WTC11 (cell line): ENCODE measurements around the gene LPCAT3.

Experiments used
- ATF3 ChIP-seq: sonication (generic); formaldehyde crosslinking; conservative IDR thresholded peaks from 2 replicates; pipeline ENCODE4 v1.8.1; 2022; ENCODE audit warnings: mild to moderate bottlenecking, missing genetic modification reagents
- CREM ChIP-seq: sonication (generic); formaldehyde crosslinking; IDR thresholded peaks from 2 replicates; pipeline ENCODE4 v1.8.1; 2022; ENCODE audit warnings: mild to moderate bottlenecking, missing genetic modification reagents, moderate library complexity
- E2F4 ChIP-seq: sonication (generic); formaldehyde crosslinking; IDR thresholded peaks from 2 replicates; pipeline ENCODE4 v1.8.1; 2022; ENCODE audit warnings: low read depth, mild to moderate bottlenecking, moderate library complexity, missing genetic modification reagents, borderline replicate concordance
- NFE2L1 ChIP-seq: sonication (generic); formaldehyde crosslinking; IDR thresholded peaks from 2 replicates; pipeline ENCODE4 v1.8.1; 2023; ENCODE audit warnings: missing genetic modification reagents
- RELA ChIP-seq: sonication (generic); formaldehyde crosslinking; IDR thresholded peaks from 2 replicates; pipeline ENCODE4 v1.8.1; 2022; ENCODE audit warnings: missing genetic modification reagents, mild to moderate bottlenecking, borderline replicate concordance
- SP1 ChIP-seq: sonication (generic); formaldehyde crosslinking; conservative IDR thresholded peaks from 2 replicates; pipeline ENCODE4 v1.8.1; 2022; ENCODE audit warnings: missing genetic modification reagents
- TEAD4 ChIP-seq: sonication (generic); formaldehyde crosslinking; IDR thresholded peaks from 2 replicates; pipeline ENCODE4 v1.8.0; 2022; ENCODE audit warnings: mild to moderate bottlenecking, missing genetic modification reagents
- USF1 ChIP-seq: sonication (generic); formaldehyde crosslinking; IDR thresholded peaks from 2 replicates; pipeline ENCODE4 v1.8.0; 2022; ENCODE audit warnings: mild to moderate bottlenecking, missing genetic modification reagents
- ZNF416 ChIP-seq: fragments of 250-450 bp; sonication (Bioruptor Pico); IDR thresholded peaks from 2 replicates; pipeline ENCODE4 v1.9.0; 2021; ENCODE audit warnings: mild to moderate bottlenecking, inconsistent platforms
- TF ChIP-seq, protein P1 (sequence below): sonication (generic); formaldehyde crosslinking; IDR thresholded peaks from 2 replicates; pipeline ENCODE4 v1.8.0; 2022; ENCODE audit warnings: mild to moderate bottlenecking, missing genetic modification reagents
- TF ChIP-seq, protein P2 (sequence below): fragments of 200-600 bp; IDR thresholded peaks from 2 replicates; pipeline ENCODE4 v1.8.0; 2022; ENCODE audit warnings: antibody characterized with exemption
- TF ChIP-seq, protein P3 (sequence below): sonication (generic); formaldehyde crosslinking; IDR thresholded peaks from 2 replicates; pipeline ENCODE4 v1.8.1; 2022; ENCODE audit warnings: low read depth, missing genetic modification reagents, borderline replicate concordance

DNA sequence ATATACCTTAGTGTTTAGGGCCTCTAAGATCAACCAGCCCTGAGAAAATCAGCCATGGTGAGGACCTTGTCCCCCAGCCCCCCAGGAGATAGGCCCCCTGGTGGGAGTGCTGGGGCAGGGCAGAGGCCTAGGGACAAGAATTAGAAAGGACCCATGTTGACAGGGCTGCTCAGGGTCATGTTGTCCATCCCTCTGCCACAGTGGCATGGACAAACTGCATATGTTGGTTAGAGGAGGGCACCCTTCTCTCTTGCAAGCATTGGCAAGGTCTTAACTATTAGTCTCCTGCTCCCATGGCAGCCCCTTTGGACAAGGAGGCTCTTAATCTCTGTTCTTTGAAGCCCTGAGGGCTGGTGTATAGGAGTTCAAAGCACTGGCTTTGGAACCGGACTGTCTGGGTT lies 67.9 kb downstream of the LPCAT3 start:
- TF ChIP-seq, protein P1, sequence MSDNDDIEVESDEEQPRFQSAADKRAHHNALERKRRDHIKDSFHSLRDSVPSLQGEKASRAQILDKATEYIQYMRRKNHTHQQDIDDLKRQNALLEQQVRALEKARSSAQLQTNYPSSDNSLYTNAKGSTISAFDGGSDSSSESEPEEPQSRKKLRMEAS (CRISPR knock-in tag), result no peak
- TF ChIP-seq TEAD4 (CRISPR knock-in tag), result no peak
- TF ChIP-seq E2F4 (CRISPR knock-in tag), result no peak
- no peak for TF ChIP-seq SP1
- TF ChIP-seq, protein P2, sequence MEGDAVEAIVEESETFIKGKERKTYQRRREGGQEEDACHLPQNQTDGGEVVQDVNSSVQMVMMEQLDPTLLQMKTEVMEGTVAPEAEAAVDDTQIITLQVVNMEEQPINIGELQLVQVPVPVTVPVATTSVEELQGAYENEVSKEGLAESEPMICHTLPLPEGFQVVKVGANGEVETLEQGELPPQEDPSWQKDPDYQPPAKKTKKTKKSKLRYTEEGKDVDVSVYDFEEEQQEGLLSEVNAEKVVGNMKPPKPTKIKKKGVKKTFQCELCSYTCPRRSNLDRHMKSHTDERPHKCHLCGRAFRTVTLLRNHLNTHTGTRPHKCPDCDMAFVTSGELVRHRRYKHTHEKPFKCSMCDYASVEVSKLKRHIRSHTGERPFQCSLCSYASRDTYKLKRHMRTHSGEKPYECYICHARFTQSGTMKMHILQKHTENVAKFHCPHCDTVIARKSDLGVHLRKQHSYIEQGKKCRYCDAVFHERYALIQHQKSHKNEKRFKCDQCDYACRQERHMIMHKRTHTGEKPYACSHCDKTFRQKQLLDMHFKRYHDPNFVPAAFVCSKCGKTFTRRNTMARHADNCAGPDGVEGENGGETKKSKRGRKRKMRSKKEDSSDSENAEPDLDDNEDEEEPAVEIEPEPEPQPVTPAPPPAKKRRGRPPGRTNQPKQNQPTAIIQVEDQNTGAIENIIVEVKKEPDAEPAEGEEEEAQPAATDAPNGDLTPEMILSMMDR, result no peak
- TF ChIP-seq RELA, result no peak
- no peak for TF ChIP-seq CREM (CRISPR knock-in tag)
- TF ChIP-seq, protein P3, sequence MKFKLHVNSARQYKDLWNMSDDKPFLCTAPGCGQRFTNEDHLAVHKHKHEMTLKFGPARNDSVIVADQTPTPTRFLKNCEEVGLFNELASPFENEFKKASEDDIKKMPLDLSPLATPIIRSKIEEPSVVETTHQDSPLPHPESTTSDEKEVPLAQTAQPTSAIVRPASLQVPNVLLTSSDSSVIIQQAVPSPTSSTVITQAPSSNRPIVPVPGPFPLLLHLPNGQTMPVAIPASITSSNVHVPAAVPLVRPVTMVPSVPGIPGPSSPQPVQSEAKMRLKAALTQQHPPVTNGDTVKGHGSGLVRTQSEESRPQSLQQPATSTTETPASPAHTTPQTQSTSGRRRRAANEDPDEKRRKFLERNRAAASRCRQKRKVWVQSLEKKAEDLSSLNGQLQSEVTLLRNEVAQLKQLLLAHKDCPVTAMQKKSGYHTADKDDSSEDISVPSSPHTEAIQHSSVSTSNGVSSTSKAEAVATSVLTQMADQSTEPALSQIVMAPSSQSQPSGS (CRISPR knock-in tag), result no peak
- TF ChIP-seq ZNF416 (CRISPR knock-in tag), result no peak
- TF ChIP-seq NFE2L1 (CRISPR knock-in tag), result no peak
- no peak for TF ChIP-seq USF1 (CRISPR knock-in tag)
- no peak for TF ChIP-seq ATF3 (CRISPR knock-in tag)
